ENCODE measurements around the gene ZNF324. TPM values are rescaled to one million over a fixed set of nuclear protein-coding genes. Genes with fewer than 3 reads are reported as not detected.

The ZNF324 gene
- total and polyA plus RNA-seq, 2 of the 8 experiments (the other 6 are each of a cell fraction or from before 2014, with no cell fraction given): 5.1 to 5.8 TPM

GRCh38 chr19:58480481-58480830 lies 13.6 kb downstream of the ZNF324 start:
- no peak for TF ChIP-seq FOSL1 (IDR thresholded peaks at IDR 0.05; ENCODE audit: insufficient read depth, low read depth, low read length)
- no peak for TF ChIP-seq HDAC2 (IDR thresholded peaks at IDR 0.05; ENCODE audit: borderline replicate concordance in 1 of 2, low read depth in 2 of 2, low read length in 2 of 2)
- TF ChIP-seq RXRA (IDR thresholded peaks at IDR 0.05; ENCODE audit: insufficient read depth, low read depth, low read length): no peak
- no peak for TF ChIP-seq RFX5 (IDR thresholded peaks at IDR 0.05; ENCODE audit: borderline replicate concordance, low read depth, low read length)
- TF ChIP-seq CHD1 (IDR thresholded peaks at IDR 0.05; ENCODE audit: low read depth, low read length): no peak
- TF ChIP-seq PHF8 (conservative IDR thresholded peaks at IDR 0.05; ENCODE audit: low read depth, low read length): no peak
- no peak for TF ChIP-seq YY1 (IDR thresholded peaks at IDR 0.05; ENCODE audit: low read depth, low read length)
- no peak for TF ChIP-seq BACH1 (IDR thresholded peaks at IDR 0.05; ENCODE audit: low read length)
- TF ChIP-seq NANOG (IDR thresholded peaks at IDR 0.05; ENCODE audit: insufficient read depth, low read depth, low read length, poor library complexity, severe bottlenecking): no peak
- TF ChIP-seq MAX (IDR thresholded peaks at IDR 0.05): no peak
- TF ChIP-seq HDAC6 (IDR thresholded peaks at IDR 0.05; ENCODE audit: low read depth, low read length): no peak
- no peak for TF ChIP-seq TAF7 (optimal IDR thresholded peaks at IDR 0.05; ENCODE audit: borderline replicate concordance, low read depth, low read length)
- TF ChIP-seq NRF1 (IDR thresholded peaks at IDR 0.05; ENCODE audit: low read depth, low read length): no peak
- H4K91ac ChIP-seq (replicated peaks; ENCODE audit: insufficient read length, low read length): no peak overlapping the region
- FAIRE-seq: no peak
- H3K4me2 ChIP-seq (ENCODE audit: insufficient read depth in 1 of 2, low read depth in 2 of 2, low read length in 2 of 2): no peak overlapping the region
- CTCF ChIA-PET (ENCODE audit: partially characterized antibody): interaction anchor here (1.6 kb wide), 1 partner anchor 11 kb away, joined by 3 read pairs; no protein-coding TSS in a partner anchor
- no peak overlapping the region for H3K9ac ChIP-seq (replicated peaks in 1 of 4; ENCODE audit: extremely low read depth in 1 of 4, low read depth in 3 of 4, low read length in 3 of 4)
- H2BK5ac ChIP-seq (ENCODE audit: low read depth, low read length): no peak overlapping the region
- 89% methylated on average over 12 of the region's 20 CpGs; no CpG with 5 or more reads in 1 of the 2 experiments for WGBS, 2 experiments (ENCODE audit: extremely low coverage in 1 of 2, insufficient coverage in 1 of 2, insufficient read length in 1 of 2, insufficient replicate concordance in 2 of 2, low coverage in 1 of 2, low lambda C conversion rate in 2 of 2, missing lambda C conversion rate in 1 of 2)
- H4K5ac ChIP-seq (ENCODE audit: insufficient read length, low read depth, low read length): no peak overlapping the region
- H3K23me2 ChIP-seq (ENCODE audit: low read depth, low read length): peaks cover 8% of the 10 kb centered on the region
- peaks cover 0 to 3% (median 0%) of the 10 kb centered on the region in 4 experiments; a peak in 2 of 7 replicates for H3K27me3 ChIP-seq (replicated peaks in 1 of 4; ENCODE audit: control insufficient read depth in 3 of 4, extremely low read depth in 1 of 4, insufficient read depth in 3 of 4, low read length in 3 of 4)
- no peaks in the 10 kb centered on the region for H3K79me2 ChIP-seq (ENCODE audit: control insufficient read depth in 1 of 2, insufficient read depth in 2 of 2, low read length in 2 of 2)
- H2BK20ac ChIP-seq (ENCODE audit: low read length): no peak overlapping the region
- no peaks in the 10 kb centered on the region for H3K9me3 ChIP-seq (ENCODE audit: insufficient read depth in 2 of 2, low read depth in 1 of 2, low read length in 1 of 2)
- peaks cover 0 to 5% (median 2%) of the 10 kb centered on the region in 4 experiments; a peak in 6 of 7 replicates for H3K4me1 ChIP-seq (replicated peaks in 1 of 4; ENCODE audit: control insufficient read depth in 3 of 4, insufficient read depth in 4 of 4, low read length in 3 of 4)
- H3K27ac ChIP-seq (ENCODE audit: low read depth, low read length): no peak overlapping the region
- no peaks in the 10 kb centered on the region for H3K79me1 ChIP-seq (ENCODE audit: low read depth, low read length)
- H3K23ac ChIP-seq (ENCODE audit: insufficient read length): no peak overlapping the region
- H4K8ac ChIP-seq (ENCODE audit: extremely low read depth, insufficient read depth, low read length): no peak overlapping the region
- POLR2A ChIA-PET (ENCODE audit: partially characterized antibody): interaction anchor here (0.6 to 2.3 kb wide), 2 partner anchors 39 to 59 kb away, joined by 3 to 6 read pairs; partner anchors contain the start of gene ZBTB45
- DNase-seq (ENCODE audit: low read depth in 1 of 2, low spot score in 2 of 2): no peak
- H2BK12ac ChIP-seq (ENCODE audit: low read depth, low read length): no peak overlapping the region
- no peak overlapping the region for H2AFZ ChIP-seq (ENCODE audit: low read length)
- H2AK5ac ChIP-seq (ENCODE audit: low read depth, low read length): no peak overlapping the region
- H3K36me3 ChIP-seq (ENCODE audit: control insufficient read depth in 2 of 4, insufficient read depth in 4 of 4, low read length in 3 of 4): peaks cover 0 to 2% (median 0%) of the 10 kb centered on the region in 4 experiments; a peak in 2 of 8 replicates
- H3K4me3 ChIP-seq (ENCODE audit: extremely low read depth in 1 of 4, insufficient read depth in 2 of 4, low read depth in 3 of 4, low read length in 4 of 4): no peak overlapping the region
- H3K18ac ChIP-seq (ENCODE audit: extremely low read depth, low read length): no peak overlapping the region
- no peak overlapping the region for H2BK15ac ChIP-seq (ENCODE audit: low read length)
- no peak overlapping the region for H3K56ac ChIP-seq (replicated peaks; ENCODE audit: insufficient read length, low read depth, low read length)
- H3K14ac ChIP-seq (ENCODE audit: insufficient read length): no peak overlapping the region
- no peaks in the 10 kb centered on the region for H4K20me1 ChIP-seq (replicated peaks in 1 of 2; ENCODE audit: control insufficient read depth in 1 of 2, insufficient read depth in 2 of 2, low read length in 2 of 2)
- H3K4ac ChIP-seq (replicated peaks; ENCODE audit: insufficient read length, low read depth, low read length): no peak overlapping the region
- no peak overlapping the region for H2BK120ac ChIP-seq (replicated peaks; ENCODE audit: low read depth, low read length)
